ENCODE data around the gene CCNQ.

DNA sequence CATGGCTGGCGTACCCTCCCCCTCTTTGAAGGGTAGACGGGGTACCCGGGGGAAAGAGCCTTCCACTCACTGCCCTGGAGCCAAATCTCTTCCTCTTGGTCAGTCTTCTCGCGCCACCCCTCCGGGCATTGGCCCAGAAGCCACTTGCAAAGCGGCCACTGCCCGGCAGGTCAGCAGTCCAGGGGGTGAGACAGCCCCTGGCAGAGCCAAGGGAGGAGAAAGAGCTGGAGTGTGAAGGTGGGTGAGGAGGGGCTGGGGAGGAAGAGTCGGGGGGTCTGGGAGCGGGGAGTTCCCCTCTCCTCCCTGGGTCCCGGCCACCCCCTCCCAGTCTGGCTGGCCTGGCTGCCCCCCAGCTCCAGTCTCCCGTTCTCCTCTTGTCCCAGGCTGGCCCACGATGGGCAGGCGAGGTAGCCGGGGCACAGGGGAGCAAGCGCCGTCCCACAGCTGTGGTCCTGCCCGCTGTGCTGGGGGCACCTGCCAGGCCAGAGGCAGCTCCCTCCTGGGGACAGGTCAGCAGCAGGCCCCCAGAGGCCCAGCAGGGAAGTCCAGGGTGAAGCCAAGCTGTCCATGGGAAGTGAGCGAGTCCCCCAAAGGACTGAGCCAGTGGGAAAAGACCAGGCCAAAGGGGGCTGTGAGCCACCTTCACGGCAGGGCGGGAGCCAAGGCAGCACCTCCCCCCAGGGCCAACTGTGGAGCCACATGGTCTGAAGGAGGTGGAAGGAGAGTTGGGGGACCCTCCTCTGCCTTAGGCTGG, 26.5 kb upstream of the CCNQ start:
- TF ChIP-seq CTCF (IDR thresholded peaks at IDR 0.05; ENCODE audit: insufficient read depth, low read depth, low read length) (no peak), EZH2 (IDR thresholded peaks at IDR 0.05; ENCODE audit: insufficient read depth, low read length) (no peak)
